Loucy (cell line): ENCODE data around the gene LTC4S.
"Not testable (repeated sequence)": the region's sequence is repeated elsewhere in the genome, so short reads cannot be mapped to it uniquely, and the experiment has no call there.

Experiments used
- CTCF ChIP-seq: fragments of 200-600 bp; sonication (generic); conservative IDR thresholded peaks from 2 replicates; pipeline ENCODE4 v1.5.1; 2014; ENCODE audit warnings: mild to moderate bottlenecking, antibody characterized with exemption, low read length
- EZH2phosphoT487 ChIP-seq: fragments of 200-600 bp; IDR thresholded peaks from 2 replicates; pipeline ENCODE4 v1.6.1; 2018; ENCODE audit warnings: antibody characterized with exemption, mild to moderate bottlenecking, moderate library complexity, borderline replicate concordance

- TF ChIP-seq CTCF, EZH2phosphoT487: not testable (repeated sequence)
Measured at GRCh38 chr5:179789278-179789677, 4.5 kb upstream of the LTC4S start.
